Measurements from ENCODE around the gene SLC35D2. TPM values are rescaled to one million over a fixed set of nuclear protein-coding genes. Genes with fewer than 3 reads are reported as not detected.
"Not testable (repeated sequence)": the region's sequence is repeated elsewhere in the genome, so short reads cannot be mapped to it uniquely, and the experiment has no call there.

SLC35D2 gene
- total and polyA plus RNA-seq, 4 donors: 14.9 to 27.2 (median 21.5) TPM

GRCh38 chr9:96317335-96317980, 66.1 kb downstream of the SLC35D2 start:
- ATAC-seq (ENCODE audit: insufficient read depth, low FRiP score): peak; percentile 80

GRCh38 chr9:96309850-96310249, 73.7 kb downstream of the SLC35D2 start:
- no peak for TF ChIP-seq CTCF (IDR thresholded peaks at IDR 0.05; ENCODE audit: control extremely low read depth, extremely low read depth)
- Histone ChIP-seq H3K27ac (ENCODE audit: low read depth in 1 of 2, low read length in 1 of 2) (no peak overlapping the region), H3K9me3 (ENCODE audit: control insufficient read depth in 4 of 4, insufficient read depth in 3 of 4, low read length in 3 of 4) (peaks cover 0 to 5% (median 3%) of the 10 kb centered on the region in 4 donors), H3K36me3 (ENCODE audit: control insufficient read depth in 4 of 4, insufficient read depth in 4 of 4, low read length in 4 of 4) (peaks cover 0 to 1% (median 0%) of the 10 kb centered on the region in 4 donors), H3K4me3 (no peak overlapping the region), H3K9ac (ENCODE audit: insufficient read depth in 1 of 2, low read length in 2 of 2) (no peak overlapping the region), H3K4me1 (ENCODE audit: control insufficient read depth in 5 of 5, insufficient read depth in 5 of 5, low read length in 5 of 5) (no peaks in the 10 kb centered on the region), H3K27me3 (ENCODE audit: control insufficient read depth in 3 of 3, insufficient read depth in 3 of 3, low read length in 2 of 3) (no peaks in the 10 kb centered on the region)
- DNase-seq (no peak), ATAC-seq (ENCODE audit: insufficient read depth, low FRiP score) (no peak)
- WGBS, 2 donors: 96 to 97% methylated on average over 7 of the region's 7 CpGs

More at GRCh38 chr9:96317335-96317980, 66.1 kb downstream of the SLC35D2 start:
- Histone ChIP-seq H3K9ac (ENCODE audit: insufficient read depth in 1 of 2, low read length in 2 of 2) (no peak overlapping the region), H3K9me3 (ENCODE audit: control insufficient read depth in 4 of 4, insufficient read depth in 3 of 4, low read length in 3 of 4) (peaks cover 0 to 5% (median 3%) of the 10 kb centered on the region in 4 donors), H3K27me3 (ENCODE audit: control insufficient read depth in 3 of 3, insufficient read depth in 3 of 3, low read length in 2 of 3) (no peaks in the 10 kb centered on the region), H3K36me3 (ENCODE audit: control insufficient read depth in 4 of 4, insufficient read depth in 4 of 4, low read length in 4 of 4) (peaks cover 0 to 7% (median 2%) of the 10 kb centered on the region in 4 donors), H3K27ac (ENCODE audit: low read depth in 1 of 2, low read length in 1 of 2) (no peak overlapping the region), H3K4me3 (no peak overlapping the region), H3K4me1 (ENCODE audit: control insufficient read depth in 5 of 5, insufficient read depth in 5 of 5, low read length in 5 of 5) (peaks cover 0 to 4% (median 0%) of the 10 kb centered on the region in 5 donors)
- peak; percentile 75 to 87 (median 82) for DNase-seq
- peak; percentile 38 for TF ChIP-seq CTCF (IDR thresholded peaks at IDR 0.05; ENCODE audit: control extremely low read depth, extremely low read depth)
- 49 to 67% methylated on average over 9 of the region's 9 CpGs for WGBS, 2 donors

- DNase-seq; H3K4me1 ChIP-seq (ENCODE audit: control insufficient read depth in 5 of 5, insufficient read depth in 5 of 5, low read length in 5 of 5); H3K9ac ChIP-seq (ENCODE audit: insufficient read depth in 1 of 2, low read length in 2 of 2); H3K27ac ChIP-seq (ENCODE audit: low read depth in 1 of 2, low read length in 1 of 2); H3K4me3 ChIP-seq; ATAC-seq (ENCODE audit: insufficient read depth, low FRiP score); H3K27me3 ChIP-seq (ENCODE audit: control insufficient read depth in 3 of 3, insufficient read depth in 3 of 3, low read length in 2 of 3); H3K9me3 ChIP-seq (ENCODE audit: control insufficient read depth in 4 of 4, insufficient read depth in 3 of 4, low read length in 3 of 4); H3K36me3 ChIP-seq (ENCODE audit: control insufficient read depth in 4 of 4, insufficient read depth in 4 of 4, low read length in 4 of 4): not testable (repeated sequence)
- 95 to 96% methylated on average over 6 of the region's 6 CpGs for WGBS, 2 donors
These were observed 76.6 kb downstream of the SLC35D2 start for GRCh38 chr9:96306958-96307357.

GRCh38 chr9:96305171-96305570, 78.3 kb downstream of the SLC35D2 start:
- WGBS, 2 donors: 59 to 63% methylated on average over 4 of the region's 4 CpGs
- H3K27me3 ChIP-seq (ENCODE audit: control insufficient read depth in 3 of 3, insufficient read depth in 3 of 3, low read length in 2 of 3): no peaks in the 10 kb centered on the region
- peaks cover 0 to 3% (median 0%) of the 10 kb centered on the region in 4 donors for H3K9me3 ChIP-seq (ENCODE audit: control insufficient read depth in 4 of 4, insufficient read depth in 3 of 4, low read length in 3 of 4)
- no peaks in the 10 kb centered on the region for H3K36me3 ChIP-seq (ENCODE audit: control insufficient read depth in 4 of 4, insufficient read depth in 4 of 4, low read length in 4 of 4)
- H3K4me3 ChIP-seq: no peak overlapping the region
- no peak for TF ChIP-seq CTCF (IDR thresholded peaks at IDR 0.05; ENCODE audit: control extremely low read depth, extremely low read depth)
- no peak overlapping the region for H3K9ac ChIP-seq (ENCODE audit: insufficient read depth in 1 of 2, low read length in 2 of 2)
- no peaks in the 10 kb centered on the region for H3K4me1 ChIP-seq (ENCODE audit: control insufficient read depth in 5 of 5, insufficient read depth in 5 of 5, low read length in 5 of 5)
- ATAC-seq (ENCODE audit: insufficient read depth, low FRiP score) (no peak), DNase-seq (no peak)
- no peak overlapping the region for H3K27ac ChIP-seq (ENCODE audit: low read depth in 1 of 2, low read length in 1 of 2)

Measured in lung (tissue), 12 donors.